ENCODE measurements around the gene TRPM2.
"Not testable (repeated sequence)": the region's sequence is repeated elsewhere in the genome, so short reads cannot be mapped to it uniquely, and the experiment has no call there.

The TRPM2 gene

GRCh38 chr21:44354775-44355771 is 1.7 kb downstream of the TRPM2 start:
- DNase-seq (ENCODE audit: low read depth): no peak

GRCh38 chr21:44356160-44356559 is 2.7 kb downstream of the TRPM2 start:
- DNase-seq (ENCODE audit: low read depth): no peak

- no peak for DNase-seq (ENCODE audit: low read depth)
Observed at GRCh38 chr21:44356636-44357035, 3.2 kb downstream of the TRPM2 start.

- no peak for DNase-seq (ENCODE audit: low read depth)
Observed at GRCh38 chr21:44357064-44357837, 3.8 kb downstream of the TRPM2 start.

GRCh38 chr21:44359396-44359795 is 6.0 kb downstream of the TRPM2 start:
- DNase-seq (ENCODE audit: low read depth): no peak

GRCh38 chr21:44360159-44360558 is 6.7 kb downstream of the TRPM2 start:
- DNase-seq (ENCODE audit: low read depth): no peak

- DNase-seq (ENCODE audit: low read depth): not testable (repeated sequence)
Observed at GRCh38 chr21:44361903-44362302, 8.5 kb downstream of the TRPM2 start.

- no peak for DNase-seq (ENCODE audit: low read depth)
Observed at GRCh38 chr21:44363278-44363677, 9.9 kb downstream of the TRPM2 start.

- DNase-seq (ENCODE audit: low read depth): no peak
Observed at GRCh38 chr21:44364151-44365053, 11.0 kb downstream of the TRPM2 start.

- DNase-seq (ENCODE audit: low read depth): no peak
Observed at GRCh38 chr21:44365251-44365966, 12.0 kb downstream of the TRPM2 start.

GRCh38 chr21:44365967-44366585 is 12.7 kb downstream of the TRPM2 start:
- no peak for DNase-seq (ENCODE audit: low read depth)

- DNase-seq (ENCODE audit: low read depth): no peak
Observed at GRCh38 chr21:44366586-44367211, 13.3 kb downstream of the TRPM2 start.

GRCh38 chr21:44368711-44369446 is 15.5 kb downstream of the TRPM2 start:
- DNase-seq (ENCODE audit: low read depth): no peak

- no peak for DNase-seq (ENCODE audit: low read depth)
Observed at GRCh38 chr21:44370027-44370735, 16.8 kb downstream of the TRPM2 start.

GRCh38 chr21:44370786-44371410 is 17.5 kb downstream of the TRPM2 start:
- no peak for DNase-seq (ENCODE audit: low read depth)

GRCh38 chr21:44371596-44371995 is 18.2 kb downstream of the TRPM2 start:
- DNase-seq (ENCODE audit: low read depth): no peak

- no peak for DNase-seq (ENCODE audit: low read depth)
Observed at GRCh38 chr21:44372616-44373015, 19.2 kb downstream of the TRPM2 start.

- no peak for DNase-seq (ENCODE audit: low read depth)
Observed at GRCh38 chr21:44374601-44375280, 21.3 kb downstream of the TRPM2 start.

Data from HS-27A (cell line).